Middle frontal gyrus (tissue), 1 donor: ENCODE measurements around the gene HMCN2.

Experiments used
- DNase-seq: peaks from one replicate; pipeline ENCODE4 v3.0.0-alpha.2; 2015; ENCODE audit warnings: low spot score; ENCODE audit errors: extremely low spot score

Gene HMCN2

GRCh38 chr9:130448035-130448624 is 182.6 kb downstream of the HMCN2 start:
- DNase-seq = no peak

GRCh38 chr9:130448771-130449603 is 183.4 kb downstream of the HMCN2 start:
- DNase-seq = no peak

- no peak for DNase-seq
Observed at GRCh38 chr9:130450344-130451003, 184.9 kb downstream of the HMCN2 start.

- DNase-seq = no peak
Observed at GRCh38 chr9:130451004-130451390, 185.4 kb downstream of the HMCN2 start.

GRCh38 chr9:130451509-130452388 is 186.2 kb downstream of the HMCN2 start:
- peak; percentile 39 for DNase-seq

- no peak for DNase-seq
Observed at GRCh38 chr9:130452835-130453234, 187.3 kb downstream of the HMCN2 start.

- DNase-seq = no peak
Observed at GRCh38 chr9:130453487-130453886, 187.9 kb downstream of the HMCN2 start.

GRCh38 chr9:130454096-130454811 is 188.7 kb downstream of the HMCN2 start:
- no peak for DNase-seq

- DNase-seq = no peak
Observed at GRCh38 chr9:130454812-130455325, 189.3 kb downstream of the HMCN2 start.

GRCh38 chr9:130458027-130458803 is 192.7 kb downstream of the HMCN2 start:
- DNase-seq = no peak

GRCh38 chr9:130458804-130459067 is 193.2 kb downstream of the HMCN2 start:
- no peak for DNase-seq

- no peak for DNase-seq
Observed at GRCh38 chr9:130459151-130459550, 193.6 kb downstream of the HMCN2 start.

- no peak for DNase-seq
Observed at GRCh38 chr9:130459941-130460669, 194.5 kb downstream of the HMCN2 start.

- no peak for DNase-seq
Observed at GRCh38 chr9:130461218-130461630, 195.7 kb downstream of the HMCN2 start.

GRCh38 chr9:130461731-130462130 is 196.2 kb downstream of the HMCN2 start:
- DNase-seq = no peak

- DNase-seq = no peak
Observed at GRCh38 chr9:130462685-130463540, 197.4 kb downstream of the HMCN2 start.

GRCh38 chr9:130463763-130464745 is 198.5 kb downstream of the HMCN2 start:
- no peak for DNase-seq
